Measurements from ENCODE around the gene GATA5. TPM values are rescaled to one million over a fixed set of nuclear protein-coding genes. Genes with fewer than 3 reads are reported as not detected.

Gene GATA5
- total RNA-seq, 1 experiment from 2014 or later: 1.6 TPM

- Histone ChIP-seq H3K9me3 (no peaks in the 10 kb centered on the region), H3K36me3 (no peaks in the 10 kb centered on the region), H3K4me3 (no peak overlapping the region), H3K27me3 (no peaks in the 10 kb centered on the region)
- DNase-seq: no peak
Measured at GRCh38 chr20:62507991-62508640, 32.3 kb upstream of the GATA5 start.

- Histone ChIP-seq H3K36me3 (no peaks in the 10 kb centered on the region), H3K27me3 (no peaks in the 10 kb centered on the region), H3K9me3 (no peaks in the 10 kb centered on the region), H3K4me3 (no peak overlapping the region)
- DNase-seq: no peak
Measured at GRCh38 chr20:62507323-62507722, 31.5 kb upstream of the GATA5 start.

GRCh38 chr20:62506791-62507190 lies 31.0 kb upstream of the GATA5 start:
- Histone ChIP-seq H3K9me3 (no peaks in the 10 kb centered on the region), H3K27me3 (no peaks in the 10 kb centered on the region), H3K36me3 (no peaks in the 10 kb centered on the region), H3K4me3 (no peak overlapping the region)
- DNase-seq: no peak

- Histone ChIP-seq H3K27me3 (no peaks in the 10 kb centered on the region), H3K4me3 (no peak overlapping the region), H3K36me3 (no peaks in the 10 kb centered on the region), H3K9me3 (no peaks in the 10 kb centered on the region)
- no peak for DNase-seq
Measured at GRCh38 chr20:62506087-62506486, 30.3 kb upstream of the GATA5 start.

GRCh38 chr20:62505337-62506045 lies 29.7 kb upstream of the GATA5 start:
- H3K36me3 ChIP-seq: no peaks in the 10 kb centered on the region
- no peak for DNase-seq
- no peak overlapping the region for H3K4me3 ChIP-seq
- H3K9me3 ChIP-seq: no peaks in the 10 kb centered on the region
- no peaks in the 10 kb centered on the region for H3K27me3 ChIP-seq

- no peaks in the 10 kb centered on the region for H3K27me3 ChIP-seq
- DNase-seq: no peak
Measured at GRCh38 chr20:62504323-62504722, 28.5 kb upstream of the GATA5 start.

GRCh38 chr20:62503401-62504178 lies 27.8 kb upstream of the GATA5 start:
- Histone ChIP-seq H3K27me3 (no peaks in the 10 kb centered on the region), H3K9me3 (no peaks in the 10 kb centered on the region), H3K4me3 (no peak overlapping the region), H3K36me3 (no peaks in the 10 kb centered on the region)
- no peak for DNase-seq

More at GRCh38 chr20:62504323-62504722, 28.5 kb upstream of the GATA5 start:
- H3K4me3 ChIP-seq: no peak overlapping the region
- no peaks in the 10 kb centered on the region for H3K9me3 ChIP-seq
- no peaks in the 10 kb centered on the region for H3K36me3 ChIP-seq

GRCh38 chr20:62502496-62503095 lies 26.8 kb upstream of the GATA5 start:
- H3K27me3 ChIP-seq: no peaks in the 10 kb centered on the region
- no peak overlapping the region for H3K4me3 ChIP-seq
- no peaks in the 10 kb centered on the region for H3K36me3 ChIP-seq
- no peak for DNase-seq
- no peaks in the 10 kb centered on the region for H3K9me3 ChIP-seq

- no peak overlapping the region for H3K4me3 ChIP-seq
- H3K27me3 ChIP-seq: no peaks in the 10 kb centered on the region
- peak; percentile 65 for DNase-seq
- no peaks in the 10 kb centered on the region for H3K9me3 ChIP-seq
- H3K36me3 ChIP-seq: no peaks in the 10 kb centered on the region
Measured at GRCh38 chr20:62501801-62502495, 26.2 kb upstream of the GATA5 start.

GRCh38 chr20:62500237-62500864 lies 24.6 kb upstream of the GATA5 start:
- Histone ChIP-seq H3K4me3 (no peak overlapping the region), H3K9me3 (no peaks in the 10 kb centered on the region)
- DNase-seq: peak; percentile 68

GRCh38 chr20:62499758-62500236 lies 24.0 kb upstream of the GATA5 start:
- no peaks in the 10 kb centered on the region for H3K36me3 ChIP-seq
- no peak for DNase-seq
- H3K4me3 ChIP-seq: no peak overlapping the region
- no peaks in the 10 kb centered on the region for H3K27me3 ChIP-seq
- no peaks in the 10 kb centered on the region for H3K9me3 ChIP-seq

More at GRCh38 chr20:62500237-62500864, 24.6 kb upstream of the GATA5 start:
- H3K36me3 ChIP-seq: no peaks in the 10 kb centered on the region
- H3K27me3 ChIP-seq: no peaks in the 10 kb centered on the region

GRCh38 chr20:62498874-62499273 lies 23.1 kb upstream of the GATA5 start:
- DNase-seq: no peak
- Histone ChIP-seq H3K4me3 (no peak overlapping the region), H3K9me3 (no peaks in the 10 kb centered on the region), H3K36me3 (no peaks in the 10 kb centered on the region), H3K27me3 (no peaks in the 10 kb centered on the region)

- Histone ChIP-seq H3K27me3 (no peaks in the 10 kb centered on the region), H3K4me3 (no peak overlapping the region)
- peak; percentile 33 for DNase-seq
Measured at GRCh38 chr20:62496568-62497218, 20.9 kb upstream of the GATA5 start.

GRCh38 chr20:62495749-62496567 lies 20.2 kb upstream of the GATA5 start:
- no peaks in the 10 kb centered on the region for H3K27me3 ChIP-seq
- H3K36me3 ChIP-seq: no peaks in the 10 kb centered on the region
- no peak overlapping the region for H3K4me3 ChIP-seq
- no peaks in the 10 kb centered on the region for H3K9me3 ChIP-seq
- DNase-seq: no peak

More at GRCh38 chr20:62496568-62497218, 20.9 kb upstream of the GATA5 start:
- Histone ChIP-seq H3K9me3 (no peaks in the 10 kb centered on the region), H3K36me3 (no peaks in the 10 kb centered on the region)
